H1 (cell line): Measurements from ENCODE around the gene APOA1. TPM values are rescaled to one million over a fixed set of nuclear protein-coding genes. Genes with fewer than 3 reads are reported as not detected.

ENCODE experiments used
- CTCF ChIA-PET: fragments of 300-600 bp; sonication (Branson Sonifier 250); formaldehyde crosslinking; loops from one replicate; lab custom pipeline; 2021; ENCODE audit not compliant: partially characterized antibody; lab: Charles Lee
- POLR2A ChIA-PET: fragments of 300-600 bp; sonication (Branson Sonifier 250); formaldehyde crosslinking; loops from one replicate; lab custom pipeline; 2021; ENCODE audit warnings: inconsistent platforms; ENCODE audit not compliant: partially characterized antibody; lab: Charles Lee
- DNase-seq, 2 experiments: peaks; one replicate each; pipeline versions ENCODE4 v3.0.0 to v3.0.0-alpha.2; 2010 to 2022; ENCODE audit warnings: low spot score in 2 of 2, low read depth in 1 of 2, mixed read lengths in 1 of 2
- FAIRE-seq: peaks from 2 replicates; lab custom pipeline; 2011; peaks lifted over from hg19 to GRCh38; lab: Jason Lieb, UNC
- H2AFZ ChIP-seq: 2 replicates; pipeline ENCODE4 v1.8.1; 2012; ENCODE audit warnings: low read length, inconsistent platforms
- H2AK5ac ChIP-seq: 2 replicates; pipeline ENCODE4 v1.6.1; 2013; ENCODE audit warnings: low read depth, low read length
- H2BK120ac ChIP-seq: replicated peaks from 2 replicates; pipeline ENCODE3; 2013; ENCODE audit warnings: low read depth, low read length, inconsistent platforms
- H2BK12ac ChIP-seq: 2 replicates; pipeline ENCODE4 v1.6.1; 2013; ENCODE audit warnings: low read depth, low read length
- H2BK15ac ChIP-seq: 2 replicates; pipeline ENCODE4 v1.6.1; 2013; ENCODE audit warnings: low read length
- H2BK20ac ChIP-seq: 2 replicates; pipeline ENCODE4 v1.6.1; 2013; ENCODE audit warnings: low read length
- H2BK5ac ChIP-seq: 2 replicates; pipeline ENCODE4 v1.6.1; 2013; ENCODE audit warnings: low read depth, low read length
- H3K14ac ChIP-seq: 2 replicates; pipeline ENCODE4 v1.6.1; 2013; ENCODE audit warnings: inconsistent platforms; ENCODE audit not compliant: insufficient read length
- H3K18ac ChIP-seq: 2 replicates; pipeline ENCODE4 v1.6.1; 2013; ENCODE audit warnings: low read length; ENCODE audit errors: extremely low read depth
- H3K23ac ChIP-seq: 2 replicates; pipeline ENCODE4 v1.6.1; 2013; ENCODE audit warnings: inconsistent platforms; ENCODE audit not compliant: insufficient read length
- H3K23me2 ChIP-seq: 2 replicates; pipeline ENCODE4 v1.6.1; 2013; ENCODE audit warnings: low read depth, low read length
- H3K27ac ChIP-seq: 2 replicates; pipeline ENCODE4 v1.6.1; 2011; ENCODE audit warnings: low read depth, low read length, inconsistent platforms
- H3K27me3 ChIP-seq, 4 experiments: replicated peaks in 1 of 4; 1 replicate in 1 of 4; 2 replicates in 3 of 4; pipeline versions ENCODE4 v1.6.1 to v1.8.1; 2011 to 2013; ENCODE audit warnings: low read length in 3 of 4, mild to moderate bottlenecking in 3 of 4, inconsistent platforms in 2 of 4, mixed read lengths in 2 of 4, moderate library complexity in 1 of 4; ENCODE audit not compliant: control insufficient read depth in 3 of 4, insufficient read depth in 3 of 4; ENCODE audit errors: extremely low read depth in 1 of 4
- H3K36me3 ChIP-seq, 4 experiments: 2 replicates each; pipeline versions ENCODE4 v1.6.1 to v1.8.1; 2011 to 2013; ENCODE audit warnings: mild to moderate bottlenecking in 4 of 4, low read length in 3 of 4, moderate library complexity in 2 of 4, control low read depth in 1 of 4, inconsistent platforms in 1 of 4; ENCODE audit not compliant: insufficient read depth in 4 of 4, control insufficient read depth in 2 of 4
- H3K4ac ChIP-seq: replicated peaks from 2 replicates; pipeline ENCODE3; 2013; ENCODE audit warnings: low read length, low read depth, mixed read lengths, inconsistent platforms; ENCODE audit not compliant: insufficient read length
- H3K4me1 ChIP-seq, 4 experiments: replicated peaks in 1 of 4; 1 replicate in 1 of 4; 2 replicates in 3 of 4; pipeline versions ENCODE4 v1.6.1 to v1.8.1; 2011 to 2013; ENCODE audit warnings: low read length in 3 of 4, inconsistent platforms in 2 of 4, mixed read lengths in 1 of 4; ENCODE audit not compliant: insufficient read depth in 4 of 4, control insufficient read depth in 3 of 4
- H3K4me2 ChIP-seq, 2 experiments: 2 replicates each; pipeline versions ENCODE4 v1.6.1 to v1.8.1; 2011 to 2013; ENCODE audit warnings: low read depth in 2 of 2, low read length in 2 of 2, control low read depth in 1 of 2, inconsistent platforms in 1 of 2, mild to moderate bottlenecking in 1 of 2; ENCODE audit not compliant: insufficient read depth in 1 of 2
- H3K4me3 ChIP-seq, 4 experiments: fragments of 200-600, 300-600 bp in 1 of 4; sonication (generic), shearing (Covaris generic), sonication (Bioruptor Twin) in 1 of 4; 2 replicates each; pipeline versions ENCODE4 v1.5.1 to v1.8.1; 2011 to 2016; ENCODE audit warnings: low read length in 4 of 4, low read depth in 3 of 4, control low read depth in 2 of 4, inconsistent platforms in 2 of 4, mild to moderate bottlenecking in 2 of 4, mixed read lengths in 1 of 4, moderate library complexity in 1 of 4; ENCODE audit not compliant: insufficient read depth in 2 of 4; ENCODE audit errors: extremely low read depth in 1 of 4
- H3K56ac ChIP-seq: replicated peaks from 2 replicates; pipeline ENCODE3; 2013; ENCODE audit warnings: low read depth, mild to moderate bottlenecking, mixed read lengths, low read length, inconsistent platforms; ENCODE audit not compliant: insufficient read length
- H3K79me1 ChIP-seq: 2 replicates; pipeline ENCODE4 v1.6.1; 2013; ENCODE audit warnings: low read depth, low read length, control low read depth
- H3K79me2 ChIP-seq, 2 experiments: 2 replicates each; pipeline versions ENCODE4 v1.6.1 to v1.8.1; 2012 to 2013; ENCODE audit warnings: low read length in 2 of 2, mild to moderate bottlenecking in 2 of 2, inconsistent platforms in 1 of 2; ENCODE audit not compliant: insufficient read depth in 2 of 2, control insufficient read depth in 1 of 2
- H3K9ac ChIP-seq, 4 experiments: replicated peaks in 1 of 4; 1 replicate in 1 of 4; 2 replicates in 3 of 4; pipeline versions ENCODE4 v1.6.1 to v1.8.1; 2011 to 2013; ENCODE audit warnings: low read depth in 3 of 4, low read length in 3 of 4, control low read depth in 2 of 4, mild to moderate bottlenecking in 2 of 4, moderate library complexity in 2 of 4, inconsistent platforms in 1 of 4; ENCODE audit errors: extremely low read depth in 1 of 4
- H3K9me3 ChIP-seq, 2 experiments: 2 replicates each; pipeline versions ENCODE4 v1.6.1 to v1.8.1; 2012 to 2013; ENCODE audit warnings: mild to moderate bottlenecking in 2 of 2, moderate library complexity in 2 of 2, control low read depth in 1 of 2, inconsistent platforms in 1 of 2, low read depth in 1 of 2, low read length in 1 of 2, mixed read lengths in 1 of 2; ENCODE audit not compliant: insufficient read depth in 2 of 2
- H4K20me1 ChIP-seq, 2 experiments: replicated peaks in 1 of 2; 2 replicates each; pipeline versions ENCODE3 to v1.8.1; 2011 to 2013; ENCODE audit warnings: inconsistent platforms in 2 of 2, low read length in 2 of 2, mild to moderate bottlenecking in 1 of 2; ENCODE audit not compliant: insufficient read depth in 2 of 2, control insufficient read depth in 1 of 2
- H4K5ac ChIP-seq: 2 replicates; pipeline ENCODE4 v1.6.1; 2013; ENCODE audit warnings: low read length, low read depth, mixed read lengths, inconsistent platforms; ENCODE audit not compliant: insufficient read length
- H4K8ac ChIP-seq: 2 replicates; pipeline ENCODE4 v1.8.0; 2013; ENCODE audit warnings: mild to moderate bottlenecking, moderate library complexity, low read length, inconsistent platforms; ENCODE audit not compliant: insufficient read depth; ENCODE audit errors: extremely low read depth
- H4K91ac ChIP-seq: replicated peaks from 2 replicates; pipeline ENCODE3; 2013; ENCODE audit warnings: low read length, mixed read lengths, inconsistent platforms; ENCODE audit not compliant: insufficient read length
- RBBP5 ChIP-seq: IDR thresholded peaks from 2 replicates; pipeline ENCODE4 v1.7.1; 2012; ENCODE audit warnings: low read depth, mild to moderate bottlenecking, inconsistent platforms, low read length, moderate library complexity, borderline replicate concordance
- RXRA ChIP-seq: IDR thresholded peaks from 2 replicates; pipeline ENCODE4 v1.6.1; 2011; ENCODE audit warnings: low read depth, mild to moderate bottlenecking, low read length, moderate library complexity; ENCODE audit not compliant: insufficient read depth
- WGBS, 2 experiments: shearing (Covaris generic) in 1 of 2; methylation state at CpG; one replicate each; pipeline versions ENCODE4 v1.1.6 to v1.1.7; 2013 to 2015; ENCODE audit warnings: low lambda C conversion rate in 2 of 2, mixed read lengths in 2 of 2, inconsistent platforms in 1 of 2, low coverage in 1 of 2, missing lambda C conversion rate in 1 of 2; ENCODE audit not compliant: insufficient replicate concordance in 2 of 2, insufficient coverage in 1 of 2, insufficient read length in 1 of 2; ENCODE audit errors: extremely low coverage in 1 of 2, missing lambda C conversion rate in 1 of 2; 5-methylcytosine and 5-hydroxymethylcytosine counted together
- polyA plus RNA-seq, 7 experiments: library from polyadenylated mRNA; depleted of rRNA in 3 of 7; stranded (reverse) in 5 of 7; unstranded in 2 of 7; fragments of >200 nt in 5 of 7; fragments of 200-250 nt in 2 of 7; gene quantifications; 1 replicate in 5 of 7; 2 replicates in 1 of 7; 4 replicates in 1 of 7; pipeline versions ENCODE4 v1.2.1 to v1.2.3, GENCODE V29; 2011 to 2013; ENCODE audit warnings: missing spikeins in 2 of 7, mixed read lengths in 2 of 7
- total RNA-seq: library from RNA; stranded (reverse); fragmentation: NEBNext Ultra II Directional; extraction: Animal tissue kit (Norgen Biotek cat#: 25700); gene quantifications from 2 replicates; pipeline ENCODE4 v1.2.1, GENCODE V29; 2021

Gene APOA1
- total and polyA plus RNA-seq, 2 of the 8 experiments (the other 6 are each of a cell fraction or from before 2014, with no cell fraction given), result 0.80 TPM; not detected in 1

GRCh38 chr11:116819049-116819448 lies 18.4 kb downstream of the APOA1 start:
- no peak overlapping the region for H3K4me3 ChIP-seq
- H3K79me2 ChIP-seq, result no peaks in the 10 kb centered on the region
- H3K18ac ChIP-seq, result no peak overlapping the region
- H2BK120ac ChIP-seq, result no peak overlapping the region
- FAIRE-seq (no peak), DNase-seq (no peak)
- ChIA-PET CTCF (interaction anchor here (6.8 to 6.9 kb wide), 2 partner anchors 16 to 29 kb away, joined by 55 to 60 read pairs; partner anchors contain the start of genes APOA1, APOA5 and ZPR1), POLR2A (no interaction called here)
- no peak overlapping the region for H3K4me2 ChIP-seq
- no peak overlapping the region for H2BK5ac ChIP-seq
- H4K8ac ChIP-seq, result no peak overlapping the region
- H4K5ac ChIP-seq, result no peak overlapping the region
- H3K36me3 ChIP-seq, result no peaks in the 10 kb centered on the region
- H3K9me3 ChIP-seq, result no peaks in the 10 kb centered on the region
- H3K4ac ChIP-seq, result no peak overlapping the region
- 94% methylated on average over 9 of the region's 9 CpGs; no CpG with 5 or more reads in 1 of the 2 experiments for WGBS, 2 experiments
- H3K56ac ChIP-seq, result no peak overlapping the region
- H3K23me2 ChIP-seq, result no peaks in the 10 kb centered on the region; the same call in 1 of the 2 replicates
- H4K91ac ChIP-seq, result no peak overlapping the region
- H4K20me1 ChIP-seq, result no peaks in the 10 kb centered on the region
- H2BK12ac ChIP-seq, result no peak overlapping the region
- H3K9ac ChIP-seq, result no peak overlapping the region
- H3K4me1 ChIP-seq, result no peaks in the 10 kb centered on the region
- H3K27me3 ChIP-seq, result no peaks in the 10 kb centered on the region
- no peak overlapping the region for H2AFZ ChIP-seq
- H2BK15ac ChIP-seq, result no peak overlapping the region
- no peaks in the 10 kb centered on the region for H3K79me1 ChIP-seq
- TF ChIP-seq RBBP5 (no peak), RXRA (no peak)
- H3K23ac ChIP-seq, result no peak overlapping the region
- no peak overlapping the region for H3K14ac ChIP-seq
- no peak overlapping the region for H2AK5ac ChIP-seq
- no peak overlapping the region for H3K27ac ChIP-seq
- no peak overlapping the region for H2BK20ac ChIP-seq
